ENCODE measurements around the gene TMEM97.

Gene TMEM97

DNA sequence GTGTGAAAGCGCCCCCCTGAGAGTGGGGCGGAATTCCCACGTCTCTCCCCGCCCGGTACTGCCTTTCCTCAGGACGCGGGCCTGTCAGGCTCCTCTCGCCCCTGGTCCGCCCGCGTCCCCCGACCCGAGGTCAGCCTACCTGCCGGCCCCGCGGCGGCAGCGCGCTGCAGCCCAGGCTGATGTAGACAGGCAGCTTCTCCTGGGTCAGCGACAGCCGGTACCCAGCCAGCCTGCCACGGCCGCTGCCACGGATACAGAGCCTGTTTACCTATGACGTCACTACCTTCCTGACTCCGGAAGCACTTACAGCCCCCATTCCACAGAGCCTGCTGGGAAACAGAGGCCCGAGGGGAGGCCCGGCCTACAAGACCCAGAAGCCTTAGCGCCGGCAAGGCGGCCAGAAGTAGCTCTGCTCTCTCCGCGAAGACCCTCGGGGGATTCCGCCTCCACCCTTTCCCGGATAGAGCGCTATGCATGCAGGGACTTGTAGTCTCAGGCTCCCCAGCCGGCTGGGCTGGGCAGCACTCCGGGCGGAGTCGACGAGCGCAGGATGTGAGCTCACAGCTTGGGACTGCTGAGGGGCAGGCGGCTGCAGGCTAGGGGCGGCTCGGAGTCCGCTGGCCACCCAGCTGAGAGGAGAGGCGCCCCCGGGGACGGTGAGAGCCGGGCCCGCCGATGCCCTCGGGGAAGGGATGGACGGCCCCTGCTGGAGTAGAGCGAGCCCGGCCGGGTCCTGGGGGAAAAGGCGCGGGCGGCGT lies 16.4 kb downstream of the TMEM97 start, which contains the start of the genes IFT20 and TNFAIP1 (continued):
- TF ChIP-seq, protein P1, sequence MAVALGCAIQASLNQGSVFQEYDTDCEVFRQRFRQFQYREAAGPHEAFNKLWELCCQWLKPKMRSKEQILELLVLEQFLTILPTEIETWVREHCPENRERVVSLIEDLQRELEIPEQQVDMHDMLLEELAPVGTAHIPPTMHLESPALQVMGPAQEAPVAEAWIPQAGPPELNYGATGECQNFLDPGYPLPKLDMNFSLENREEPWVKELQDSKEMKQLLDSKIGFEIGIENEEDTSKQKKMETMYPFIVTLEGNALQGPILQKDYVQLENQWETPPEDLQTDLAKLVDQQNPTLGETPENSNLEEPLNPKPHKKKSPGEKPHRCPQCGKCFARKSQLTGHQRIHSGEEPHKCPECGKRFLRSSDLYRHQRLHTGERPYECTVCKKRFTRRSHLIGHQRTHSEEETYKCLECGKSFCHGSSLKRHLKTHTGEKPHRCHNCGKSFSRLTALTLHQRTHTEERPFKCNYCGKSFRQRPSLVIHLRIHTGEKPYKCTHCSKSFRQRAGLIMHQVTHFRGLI (tag by site-specific recombination; IDR thresholded peaks at IDR 0.05): peak; percentile 73; the same call in 1 of the 2 replicates
- TF ChIP-seq GLIS1 (tag by site-specific recombination; IDR thresholded peaks at IDR 0.05) (peak; percentile 68), PATZ1 (tag by site-specific recombination; IDR thresholded peaks at IDR 0.05) (peak; percentile 65), ZNF561 (tag by site-specific recombination; IDR thresholded peaks at IDR 0.05; ENCODE audit: borderline replicate concordance) (0 out of 2 replicates have a peak, but pooled peaks have one; percentile 14), YY2 (tag by site-specific recombination; IDR thresholded peaks at IDR 0.05) (peak; percentile 98), SP3 (tag by site-specific recombination; IDR thresholded peaks at IDR 0.05) (peak; percentile 96), ZNF529 (tag by site-specific recombination; IDR thresholded peaks at IDR 0.05; ENCODE audit: insufficient replicate concordance) (no peak), ZNF600 (tag by site-specific recombination; IDR thresholded peaks at IDR 0.05) (peak; percentile 43; the same call in 1 of the 2 replicates), SCRT1 (tag by site-specific recombination; IDR thresholded peaks at IDR 0.05; ENCODE audit: borderline replicate concordance) (no peak), ZFP69B (tag by site-specific recombination; IDR thresholded peaks at IDR 0.05) (peak; percentile 80), ZNF302 (tag by site-specific recombination; IDR thresholded peaks at IDR 0.05; ENCODE audit: low read depth) (no peak), ZNF629 (tag by site-specific recombination; IDR thresholded peaks at IDR 0.05) (peak; percentile 100), ZBTB48 (tag by site-specific recombination; IDR thresholded peaks at IDR 0.05) (peak; percentile 51; the same call in 1 of the 2 replicates), ZSCAN23 (tag by site-specific recombination; IDR thresholded peaks at IDR 0.05) (peak; percentile 26; the same call in 1 of the 2 replicates), ZNF335 (tag by site-specific recombination; conservative IDR thresholded peaks at IDR 0.05) (peak; percentile 83), ZBTB44 (tag by site-specific recombination; IDR thresholded peaks at IDR 0.05) (peak; percentile 53; the same call in 1 of the 2 replicates), SP2 (tag by site-specific recombination; IDR thresholded peaks at IDR 0.05) (peak; percentile 87), ZNF324 (tag by site-specific recombination; IDR thresholded peaks at IDR 0.05) (peak; percentile 66; the same call in 1 of the 2 replicates), ZNF792 (tag by site-specific recombination; IDR thresholded peaks at IDR 0.05) (0 out of 2 replicates have a peak, but pooled peaks have one; percentile 60), ZBTB7A (tag by site-specific recombination; IDR thresholded peaks at IDR 0.05; ENCODE audit: low read depth) (peak; percentile 47; the same call in 1 of the 2 replicates), PRDM1 (tag by site-specific recombination; IDR thresholded peaks at IDR 0.05) (peak; percentile 15; the same call in 1 of the 2 replicates), KLF10 (tag by site-specific recombination; IDR thresholded peaks at IDR 0.05) (peak; percentile 63; the same call in 1 of the 2 replicates), ZNF214 (tag by site-specific recombination; IDR thresholded peaks at IDR 0.05; ENCODE audit: borderline replicate concordance) (no peak)
- TF ChIP-seq, protein P2, sequence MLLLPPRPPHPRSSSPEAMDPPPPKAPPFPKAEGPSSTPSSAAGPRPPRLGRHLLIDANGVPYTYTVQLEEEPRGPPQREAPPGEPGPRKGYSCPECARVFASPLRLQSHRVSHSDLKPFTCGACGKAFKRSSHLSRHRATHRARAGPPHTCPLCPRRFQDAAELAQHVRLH (tag by site-specific recombination; IDR thresholded peaks at IDR 0.05): peak; percentile 56; the same call in 1 of the 2 replicates
- TF ChIP-seq, protein P3, sequence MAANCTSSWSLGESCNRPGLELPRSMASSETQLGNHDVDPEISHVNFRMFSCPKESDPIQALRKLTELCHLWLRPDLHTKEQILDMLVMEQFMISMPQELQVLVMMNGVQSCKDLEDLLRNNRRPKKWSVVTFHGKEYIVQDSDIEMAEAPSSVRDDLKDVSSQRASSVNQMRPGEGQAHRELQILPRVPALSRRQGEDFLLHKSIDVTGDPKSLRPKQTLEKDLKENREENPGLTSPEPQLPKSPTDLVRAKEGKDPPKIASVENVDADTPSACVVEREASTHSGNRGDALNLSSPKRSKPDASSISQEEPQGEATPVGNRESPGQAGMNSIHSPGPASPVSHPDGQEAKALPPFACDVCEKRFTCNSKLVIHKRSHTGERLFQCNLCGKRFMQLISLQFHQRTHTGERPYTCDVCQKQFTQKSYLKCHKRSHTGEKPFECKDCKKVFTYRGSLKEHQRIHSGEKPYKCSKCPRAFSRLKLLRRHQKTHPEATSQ (tag by site-specific recombination; IDR thresholded peaks at IDR 0.05): peak; percentile 82
- TF ChIP-seq, protein P4, sequence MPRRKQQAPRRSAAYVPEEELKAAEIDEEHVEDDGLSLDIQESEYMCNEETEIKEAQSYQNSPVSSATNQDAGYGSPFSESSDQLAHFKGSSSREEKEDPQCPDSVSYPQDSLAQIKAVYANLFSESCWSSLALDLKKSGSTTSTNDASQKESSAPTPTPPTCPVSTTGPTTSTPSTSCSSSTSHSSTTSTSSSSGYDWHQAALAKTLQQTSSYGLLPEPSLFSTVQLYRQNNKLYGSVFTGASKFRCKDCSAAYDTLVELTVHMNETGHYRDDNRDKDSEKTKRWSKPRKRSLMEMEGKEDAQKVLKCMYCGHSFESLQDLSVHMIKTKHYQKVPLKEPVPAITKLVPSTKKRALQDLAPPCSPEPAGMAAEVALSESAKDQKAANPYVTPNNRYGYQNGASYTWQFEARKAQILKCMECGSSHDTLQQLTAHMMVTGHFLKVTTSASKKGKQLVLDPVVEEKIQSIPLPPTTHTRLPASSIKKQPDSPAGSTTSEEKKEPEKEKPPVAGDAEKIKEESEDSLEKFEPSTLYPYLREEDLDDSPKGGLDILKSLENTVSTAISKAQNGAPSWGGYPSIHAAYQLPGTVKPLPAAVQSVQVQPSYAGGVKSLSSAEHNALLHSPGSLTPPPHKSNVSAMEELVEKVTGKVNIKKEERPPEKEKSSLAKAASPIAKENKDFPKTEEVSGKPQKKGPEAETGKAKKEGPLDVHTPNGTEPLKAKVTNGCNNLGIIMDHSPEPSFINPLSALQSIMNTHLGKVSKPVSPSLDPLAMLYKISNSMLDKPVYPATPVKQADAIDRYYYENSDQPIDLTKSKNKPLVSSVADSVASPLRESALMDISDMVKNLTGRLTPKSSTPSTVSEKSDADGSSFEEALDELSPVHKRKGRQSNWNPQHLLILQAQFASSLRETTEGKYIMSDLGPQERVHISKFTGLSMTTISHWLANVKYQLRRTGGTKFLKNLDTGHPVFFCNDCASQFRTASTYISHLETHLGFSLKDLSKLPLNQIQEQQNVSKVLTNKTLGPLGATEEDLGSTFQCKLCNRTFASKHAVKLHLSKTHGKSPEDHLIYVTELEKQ (tag by site-specific recombination; IDR thresholded peaks at IDR 0.05; ENCODE audit: borderline replicate concordance): 0 out of 2 replicates have a peak, but pooled peaks have one; percentile 57
- TF ChIP-seq, protein P5, sequence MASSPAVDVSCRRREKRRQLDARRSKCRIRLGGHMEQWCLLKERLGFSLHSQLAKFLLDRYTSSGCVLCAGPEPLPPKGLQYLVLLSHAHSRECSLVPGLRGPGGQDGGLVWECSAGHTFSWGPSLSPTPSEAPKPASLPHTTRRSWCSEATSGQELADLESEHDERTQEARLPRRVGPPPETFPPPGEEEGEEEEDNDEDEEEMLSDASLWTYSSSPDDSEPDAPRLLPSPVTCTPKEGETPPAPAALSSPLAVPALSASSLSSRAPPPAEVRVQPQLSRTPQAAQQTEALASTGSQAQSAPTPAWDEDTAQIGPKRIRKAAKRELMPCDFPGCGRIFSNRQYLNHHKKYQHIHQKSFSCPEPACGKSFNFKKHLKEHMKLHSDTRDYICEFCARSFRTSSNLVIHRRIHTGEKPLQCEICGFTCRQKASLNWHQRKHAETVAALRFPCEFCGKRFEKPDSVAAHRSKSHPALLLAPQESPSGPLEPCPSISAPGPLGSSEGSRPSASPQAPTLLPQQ (tag by site-specific recombination; IDR thresholded peaks at IDR 0.05): peak; percentile 96
